H9 (cell line): Measurements from ENCODE around the gene BPIFB4. TPM values are rescaled to one million over a fixed set of nuclear protein-coding genes. Genes with fewer than 3 reads are reported as not detected.

Experiments
- DNase-seq: peaks from one replicate; pipeline ENCODE4 v3.0.0-alpha.2; 2017
- H2AFZ ChIP-seq: one replicate; pipeline ENCODE4 v1.6.1; 2013; ENCODE audit warnings: mild to moderate bottlenecking, low read length, control low read depth, moderate library complexity
- H2AK5ac ChIP-seq: 2 replicates; pipeline ENCODE4 v1.6.1; 2013; ENCODE audit warnings: low read length, control low read depth, mixed read lengths; ENCODE audit not compliant: insufficient read length
- H2BK120ac ChIP-seq: one replicate; pipeline ENCODE4 v1.6.1; 2013; ENCODE audit warnings: low read depth, mild to moderate bottlenecking, low read length, control low read depth, inconsistent platforms; ENCODE audit not compliant: poor library complexity, severe bottlenecking
- H2BK12ac ChIP-seq: 2 replicates; pipeline ENCODE4 v1.6.1; 2013; ENCODE audit warnings: low read length, control low read depth, mixed read lengths, low read depth; ENCODE audit not compliant: insufficient read length
- H2BK15ac ChIP-seq: 2 replicates; pipeline ENCODE4 v1.6.1; 2013; ENCODE audit warnings: low read depth, low read length, control low read depth
- H2BK20ac ChIP-seq: one replicate; pipeline ENCODE4 v1.6.1; 2013; ENCODE audit warnings: low read depth, mild to moderate bottlenecking, low read length, control low read depth, inconsistent platforms; ENCODE audit not compliant: poor library complexity, severe bottlenecking
- H2BK5ac ChIP-seq: 2 replicates; pipeline ENCODE4 v1.6.1; 2013; ENCODE audit warnings: low read length, control low read depth, mixed read lengths; ENCODE audit not compliant: insufficient read length
- H3K14ac ChIP-seq: 2 replicates; pipeline ENCODE4 v1.6.1; 2013; ENCODE audit warnings: low read length, control low read depth; ENCODE audit not compliant: insufficient read depth
- H3K18ac ChIP-seq: 2 replicates; pipeline ENCODE4 v1.6.1; 2013; ENCODE audit warnings: low read depth, mild to moderate bottlenecking, mixed read lengths, low read length, control low read depth; ENCODE audit not compliant: insufficient read length
- H3K23ac ChIP-seq: 2 replicates; pipeline ENCODE4 v1.6.1; 2013; ENCODE audit warnings: low read length, control low read depth, mixed read lengths, low read depth; ENCODE audit not compliant: insufficient read length
- H3K23me2 ChIP-seq: 2 replicates; pipeline ENCODE4 v1.6.1; 2013; ENCODE audit warnings: low read depth, mild to moderate bottlenecking, mixed read lengths, low read length, control low read depth; ENCODE audit not compliant: insufficient read length, poor library complexity, severe bottlenecking
- H3K27ac ChIP-seq: 2 replicates; pipeline ENCODE4 v1.5.1; 2013; ENCODE audit warnings: low read length, control low read depth, mixed read lengths, low read depth; ENCODE audit not compliant: insufficient read length
- H3K27me3 ChIP-seq: 2 replicates; pipeline ENCODE4 v1.6.1; 2013; ENCODE audit warnings: low read length, control low read depth, inconsistent platforms; ENCODE audit not compliant: insufficient read depth
- H3K4ac ChIP-seq: 2 replicates; pipeline ENCODE4 v1.6.1; 2013; ENCODE audit warnings: low read depth, mild to moderate bottlenecking, control low read depth, inconsistent platforms, low read length, moderate library complexity
- H3K4me1 ChIP-seq: 2 replicates; pipeline ENCODE4 v1.6.1; 2013; ENCODE audit warnings: low read length, control low read depth, inconsistent platforms; ENCODE audit not compliant: insufficient read depth
- H3K4me2 ChIP-seq: 2 replicates; pipeline ENCODE4 v1.6.1; 2013; ENCODE audit warnings: low read length, control low read depth, mixed read lengths; ENCODE audit not compliant: insufficient read length, insufficient read depth
- H3K56ac ChIP-seq: 2 replicates; pipeline ENCODE4 v1.6.1; 2013; ENCODE audit warnings: low read depth, mild to moderate bottlenecking, mixed read lengths, low read length, control low read depth; ENCODE audit not compliant: insufficient read length
- H3K79me1 ChIP-seq: 2 replicates; pipeline ENCODE4 v1.6.1; 2013; ENCODE audit warnings: low read depth, mild to moderate bottlenecking, moderate library complexity, low read length, control low read depth, inconsistent platforms; ENCODE audit not compliant: insufficient read depth, poor library complexity, severe bottlenecking
- H3K79me2 ChIP-seq: 2 replicates; pipeline ENCODE4 v1.6.1; 2013; ENCODE audit warnings: low read length, control low read depth, inconsistent platforms; ENCODE audit not compliant: insufficient read depth
- H3K9ac ChIP-seq: 2 replicates; pipeline ENCODE4 v1.6.1; 2013; ENCODE audit warnings: low read length, control low read depth, mixed read lengths; ENCODE audit not compliant: insufficient read length; ENCODE audit errors: extremely low read depth
- H3K9me3 ChIP-seq: one replicate; pipeline ENCODE4 v1.6.1; 2013; ENCODE audit warnings: low read depth, low read length, inconsistent platforms; ENCODE audit not compliant: control insufficient read depth
- H3T11ph ChIP-seq: one replicate; pipeline ENCODE4 v1.6.1; 2013; ENCODE audit warnings: mild to moderate bottlenecking, low read length, control low read depth, inconsistent platforms
- H4K20me1 ChIP-seq: one replicate; pipeline ENCODE4 v1.6.1; 2013; ENCODE audit not compliant: control insufficient read depth, insufficient read length, insufficient read depth
- H4K5ac ChIP-seq: 2 replicates; pipeline ENCODE4 v1.6.1; 2013; ENCODE audit warnings: low read depth, mild to moderate bottlenecking, mixed read lengths, low read length, control low read depth; ENCODE audit not compliant: insufficient read length
- H4K8ac ChIP-seq: replicated peaks from 2 replicates; pipeline ENCODE4 v1.6.1; 2013; ENCODE audit warnings: low read length, control low read depth, mixed read lengths, low read depth; ENCODE audit not compliant: insufficient read length
- H4K91ac ChIP-seq: 2 replicates; pipeline ENCODE4 v1.6.1; 2013; ENCODE audit warnings: low read depth, mild to moderate bottlenecking, moderate library complexity, mixed read lengths, low read length, control low read depth; ENCODE audit not compliant: insufficient read length
- H3K27ac Mint-ChIP-seq, 3 experiments: 2 replicates in 2 of 3; 3 replicates in 1 of 3; pipeline ENCODE4 v1.8.0; 2020 to 2021; ENCODE audit warnings: mixed read lengths in 3 of 3, mild to moderate bottlenecking in 1 of 3, moderate library complexity in 1 of 3
- H3K27me3 Mint-ChIP-seq: 2 replicates; pipeline ENCODE4 v1.8.0; 2021; ENCODE audit warnings: low read depth, mild to moderate bottlenecking, moderate library complexity, mixed read lengths
- H3K36me3 Mint-ChIP-seq, 3 experiments: 2 replicates in 2 of 3; 3 replicates in 1 of 3; pipeline ENCODE4 v1.8.0; 2020 to 2021; ENCODE audit warnings: low read depth in 3 of 3, mixed read lengths in 3 of 3; ENCODE audit not compliant: insufficient read depth in 1 of 3
- H3K4me1 Mint-ChIP-seq, 2 experiments: 2 replicates each; pipeline ENCODE4 v1.8.0; 2020; ENCODE audit warnings: mixed read lengths in 2 of 2
- H3K4me3 Mint-ChIP-seq, 2 experiments: 2 replicates in 1 of 2; 3 replicates in 1 of 2; pipeline ENCODE4 v1.8.0; 2020 to 2021; ENCODE audit warnings: mild to moderate bottlenecking in 2 of 2, mixed read lengths in 2 of 2, moderate library complexity in 1 of 2
- H3K9me3 Mint-ChIP-seq, 2 experiments: 2 replicates in 1 of 2; 3 replicates in 1 of 2; pipeline ENCODE4 v1.8.0; 2020; ENCODE audit warnings: mild to moderate bottlenecking in 2 of 2, mixed read lengths in 2 of 2, moderate library complexity in 1 of 2
- CTCF ChIP-seq: fragments of 200-600 bp; sonication (generic); conservative IDR thresholded peaks from 3 replicates; pipeline ENCODE4 v1.8.0; 2021; ENCODE audit warnings: antibody characterized with exemption, mild to moderate bottlenecking
- WGBS: extraction: QIAGEN DNeasy Blood & Tissue Kit; methylation state at CpG from one replicate; pipeline ENCODE4 v1.1.7; 2013; ENCODE audit warnings: missing lambda C conversion rate, low lambda C conversion rate, mixed read lengths; ENCODE audit not compliant: insufficient read length; ENCODE audit errors: extremely low coverage; 5-methylcytosine and 5-hydroxymethylcytosine counted together
- total RNA-seq: library from RNA; stranded (reverse); gene quantifications from 2 replicates; pipeline ENCODE4 v1.2.1, GENCODE V29; 2021

Gene BPIFB4
- total RNA-seq, 1 experiment from 2014 or later, result not detected

GRCh38 chr20:33095249-33095648 lies 15.8 kb downstream of the BPIFB4 start:
- Histone ChIP-seq H2AFZ (no peak overlapping the region), H3K18ac (no peak overlapping the region), H3K4ac (no peak overlapping the region), H2BK15ac (no peak overlapping the region), H3K56ac (no peak overlapping the region), H4K5ac (no peak overlapping the region), H3K4me1 (no peaks in the 10 kb centered on the region), H3K79me1 (no peaks in the 10 kb centered on the region), H4K8ac (no peak overlapping the region), H3K27me3 (no peaks in the 10 kb centered on the region), H2BK20ac (no peak overlapping the region), H3K14ac (no peak overlapping the region), H2BK120ac (no peak overlapping the region), H3K27ac (no peak overlapping the region), H2BK5ac (no peak overlapping the region), H3K9me3 (no peaks in the 10 kb centered on the region), H4K20me1 (no peaks in the 10 kb centered on the region), H3K79me2 (no peaks in the 10 kb centered on the region), H3K9ac (no peak overlapping the region), H3K4me2 (no peak overlapping the region), H3K23me2 (no peaks in the 10 kb centered on the region), H3T11ph (no peak overlapping the region), H3K23ac (no peak overlapping the region), H4K91ac (no peak overlapping the region), H2AK5ac (no peak overlapping the region), H2BK12ac (no peak overlapping the region)
- DNase-seq, result no peak
- H3K4me1 Mint-ChIP-seq, result peaks cover 2 to 3% of the 10 kb centered on the region in 2 experiments; a peak in 2 of 4 replicates
- no peaks in the 10 kb centered on the region for H3K36me3 Mint-ChIP-seq
- H3K4me3 Mint-ChIP-seq, result no peak overlapping the region
- peaks cover 8% of the 10 kb centered on the region for H3K27me3 Mint-ChIP-seq
- H3K27ac Mint-ChIP-seq, result no peak overlapping the region
- H3K9me3 Mint-ChIP-seq, result no peaks in the 10 kb centered on the region
- no CpG with 5 or more reads among the region's 5 CpGs for WGBS
- TF ChIP-seq CTCF, result no peak
